ENCODE measurements around the gene BMPR2.
"Not testable (repeated sequence)": the region's sequence is repeated elsewhere in the genome, so short reads cannot be mapped to it uniquely, and the experiment has no call there.

The BMPR2 gene

DNA sequence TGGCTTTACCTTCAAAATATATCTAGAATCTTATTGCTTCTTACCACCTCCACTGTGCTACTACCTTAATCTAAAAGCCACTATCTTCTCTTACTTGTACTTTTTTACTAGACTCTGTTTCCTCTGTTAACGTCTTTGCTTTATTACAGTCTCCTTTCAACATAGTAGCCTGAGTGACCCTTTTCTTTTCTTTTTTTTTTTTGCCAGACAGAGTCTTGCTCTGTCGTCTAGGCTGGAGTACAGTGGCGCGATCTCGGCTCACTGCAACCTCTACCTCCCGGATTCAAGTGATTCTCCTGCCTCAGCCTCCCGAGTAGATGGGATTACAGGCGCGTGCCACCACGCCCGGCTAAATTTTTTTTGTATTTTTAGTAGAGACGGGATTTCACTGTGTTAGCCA lies 10.4 kb downstream of the BMPR2 start:
- DNase-seq: not testable (repeated sequence)

DNA sequence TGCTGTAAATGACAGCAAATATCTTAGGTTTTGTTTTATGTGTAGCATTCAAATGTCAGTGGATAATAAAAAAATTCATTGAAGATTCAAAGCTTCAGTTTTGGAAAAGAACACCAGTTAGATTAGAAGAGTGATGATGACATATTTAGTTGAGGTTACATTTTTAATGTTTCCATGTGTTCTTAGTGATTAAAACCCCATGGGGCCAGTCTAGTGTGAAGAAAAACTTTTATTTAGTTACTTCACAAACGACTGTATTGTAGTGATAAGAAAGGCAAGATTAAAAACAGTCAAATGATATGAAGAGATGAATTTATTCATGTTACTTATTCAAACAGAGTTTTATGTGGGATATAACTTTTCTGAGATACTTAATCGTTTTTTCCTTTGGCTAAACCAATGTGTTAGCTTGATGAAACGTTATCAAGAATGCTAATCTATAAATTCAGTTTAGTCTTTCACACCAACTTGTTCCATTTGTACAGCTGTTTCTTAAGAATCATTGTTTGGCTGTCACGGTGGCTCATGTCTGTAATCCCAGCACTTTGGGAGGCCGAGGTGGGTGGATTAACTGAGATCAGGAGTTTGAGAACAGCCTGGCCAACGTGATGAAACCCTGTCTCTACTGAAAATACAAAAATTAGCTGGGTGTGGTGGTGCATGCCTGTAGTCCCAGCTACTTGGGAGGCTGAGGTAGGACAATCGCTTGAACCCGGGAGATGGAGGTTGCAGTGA lies 11.6 kb downstream of the BMPR2 start:
- no peak for DNase-seq

DNA sequence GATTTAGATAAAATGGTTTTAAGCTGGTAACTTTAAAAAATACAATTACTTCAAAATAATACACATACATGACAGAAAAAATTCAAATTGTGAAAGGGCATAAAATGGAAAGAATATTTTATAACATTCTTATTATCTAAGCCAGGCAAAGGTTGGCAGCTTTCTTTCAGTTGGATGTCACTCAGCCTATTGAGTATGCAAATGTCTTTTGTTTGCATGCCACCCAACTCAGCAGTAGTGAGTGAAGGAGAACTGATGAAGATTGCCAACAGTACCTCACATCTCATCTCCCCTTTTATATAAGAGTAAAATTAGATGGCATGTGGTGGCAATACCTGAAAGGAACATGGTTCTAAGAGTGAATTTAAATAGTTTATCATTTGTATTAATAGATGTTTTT lies 24.8 kb downstream of the BMPR2 start:
- no peak for DNase-seq

GRCh38 chr2:202405798-202406197 lies 29.7 kb downstream of the BMPR2 start:
- DNase-seq: no peak

- DNase-seq: no peak
Observed at GRCh38 chr2:202406445-202406978, 30.4 kb downstream of the BMPR2 start.

GRCh38 chr2:202408546-202409140 lies 32.5 kb downstream of the BMPR2 start:
- DNase-seq: no peak

GRCh38 chr2:202410092-202410491 lies 34.0 kb downstream of the BMPR2 start:
- no peak for DNase-seq

DNA sequence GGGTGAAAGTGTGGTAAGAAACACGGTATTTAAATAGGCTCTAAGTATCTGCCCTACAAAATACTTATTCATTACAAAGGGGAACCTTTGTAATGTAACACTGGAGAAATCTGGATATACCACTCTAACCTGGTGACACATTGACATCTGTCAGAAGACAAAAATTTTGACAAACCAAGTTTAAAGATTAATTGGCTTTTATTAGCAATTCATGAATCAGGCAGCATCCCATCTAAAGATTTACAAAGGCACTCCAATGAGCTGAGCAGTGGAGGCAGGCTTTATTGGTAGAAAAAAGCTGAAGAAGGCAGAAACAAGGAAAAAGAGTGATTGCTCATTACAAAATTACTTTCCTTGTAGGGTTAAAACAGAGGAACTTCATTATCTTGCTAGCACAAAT lies 35.0 kb downstream of the BMPR2 start:
- no peak for DNase-seq

GRCh38 chr2:202418027-202418426 lies 41.9 kb downstream of the BMPR2 start:
- no peak for DNase-seq

DNA sequence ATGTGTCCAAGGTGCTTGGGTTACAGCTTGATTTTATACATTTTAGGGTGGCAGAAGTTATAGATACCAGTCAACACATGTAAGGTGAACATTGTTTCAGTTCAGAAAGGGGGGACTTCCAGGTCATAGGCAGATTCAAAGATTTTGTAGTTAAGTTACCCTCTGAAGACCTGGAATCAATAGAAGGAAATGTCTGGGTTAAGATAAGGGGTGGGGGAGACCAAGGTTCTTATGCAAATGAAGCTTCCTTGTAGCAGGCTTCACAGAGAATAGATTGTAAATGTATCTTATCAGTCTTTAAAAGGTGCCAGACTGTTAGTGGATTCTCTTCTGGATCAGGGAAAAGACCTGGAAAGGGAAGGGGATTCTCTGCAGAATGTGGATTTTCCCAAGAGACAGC lies 42.4 kb downstream of the BMPR2 start:
- no peak for DNase-seq

GRCh38 chr2:202423139-202423538 lies 47.0 kb downstream of the BMPR2 start:
- no peak for DNase-seq

- DNase-seq: no peak
Observed at GRCh38 chr2:202425036-202425435, 48.9 kb downstream of the BMPR2 start.

GRCh38 chr2:202426751-202427150 lies 50.6 kb downstream of the BMPR2 start:
- DNase-seq: no peak

DNA sequence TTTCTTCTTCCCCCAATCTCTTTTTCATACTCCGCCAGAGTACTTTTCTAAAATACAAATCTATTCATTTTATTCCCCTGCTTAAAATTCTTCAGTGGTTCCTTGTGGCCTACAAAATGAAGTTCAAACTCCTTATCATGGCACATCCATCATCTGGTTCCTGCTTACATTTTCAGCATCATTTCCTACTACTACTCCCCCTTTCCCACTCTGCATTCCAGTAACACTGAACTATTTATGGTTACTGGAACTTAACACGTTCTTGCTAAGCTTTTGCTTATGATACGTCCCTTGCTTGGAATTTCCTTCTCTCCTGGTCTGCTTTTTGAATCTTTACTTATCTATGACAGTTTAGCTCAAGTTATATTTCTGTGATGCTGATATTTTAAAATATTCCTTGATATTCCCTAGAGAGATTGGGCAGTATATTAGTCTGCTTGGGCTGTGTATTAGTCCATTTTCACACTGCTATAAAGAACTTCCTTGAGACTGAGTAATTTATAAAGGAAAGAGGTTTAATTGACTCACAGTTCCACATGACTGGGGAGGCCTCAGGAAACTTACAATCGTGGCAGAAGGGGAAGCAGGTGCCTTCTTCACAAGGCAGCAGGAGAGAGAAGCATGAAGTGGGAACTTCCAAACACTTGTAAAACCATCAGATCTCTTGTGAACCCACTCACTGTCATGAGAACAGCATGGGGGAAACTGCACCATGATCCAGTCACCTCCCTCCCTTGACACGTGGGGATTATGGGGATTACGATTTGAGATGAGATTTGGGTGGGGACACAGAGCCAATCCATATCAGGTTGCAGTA lies 53.2 kb downstream of the BMPR2 start:
- DNase-seq: no peak

- DNase-seq: no peak
Observed at GRCh38 chr2:202432776-202433175, 56.6 kb downstream of the BMPR2 start.

DNA sequence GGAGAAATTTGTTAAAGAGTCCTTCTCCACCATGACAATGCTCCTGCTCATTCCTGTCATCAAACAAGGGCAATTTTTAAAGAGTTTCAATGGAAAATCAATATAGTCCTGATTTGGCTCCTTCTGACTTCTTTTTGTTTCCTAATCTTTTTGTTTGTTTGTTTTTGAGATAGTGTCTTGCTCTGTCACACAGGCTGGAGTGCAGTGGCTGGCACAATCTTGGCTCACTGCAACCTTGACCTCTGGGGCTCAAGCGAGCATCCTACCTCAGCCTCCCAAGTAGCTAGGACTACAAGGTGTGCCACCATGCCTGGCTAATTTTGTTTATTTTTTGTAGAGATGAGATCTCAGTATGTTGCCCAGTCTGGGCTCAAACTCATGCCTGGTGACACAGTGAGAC lies 58.3 kb downstream of the BMPR2 start:
- no peak for DNase-seq

DNA sequence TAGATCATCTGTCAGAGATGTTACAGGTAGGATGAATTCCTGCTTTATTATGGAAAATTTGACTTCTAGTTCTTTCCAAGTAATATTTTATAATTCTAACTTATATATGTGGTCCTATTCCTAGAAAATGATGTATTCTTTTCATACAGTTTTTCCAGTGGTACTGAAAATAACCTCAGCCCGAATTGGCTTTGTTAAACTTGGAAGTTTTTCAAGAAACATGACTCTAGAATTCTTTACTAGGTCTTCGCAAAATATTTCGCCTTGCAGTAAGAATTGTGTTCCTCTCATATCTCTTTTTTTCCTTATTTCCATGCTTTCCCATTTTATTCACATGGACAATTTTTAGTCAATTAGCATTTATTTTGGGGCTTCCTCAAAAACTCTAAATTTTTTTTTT lies 60.5 kb downstream of the BMPR2 start:
- no peak for DNase-seq

GRCh38 chr2:202440117-202440516 lies 64.0 kb downstream of the BMPR2 start:
- not testable (repeated sequence) for DNase-seq

DNA sequence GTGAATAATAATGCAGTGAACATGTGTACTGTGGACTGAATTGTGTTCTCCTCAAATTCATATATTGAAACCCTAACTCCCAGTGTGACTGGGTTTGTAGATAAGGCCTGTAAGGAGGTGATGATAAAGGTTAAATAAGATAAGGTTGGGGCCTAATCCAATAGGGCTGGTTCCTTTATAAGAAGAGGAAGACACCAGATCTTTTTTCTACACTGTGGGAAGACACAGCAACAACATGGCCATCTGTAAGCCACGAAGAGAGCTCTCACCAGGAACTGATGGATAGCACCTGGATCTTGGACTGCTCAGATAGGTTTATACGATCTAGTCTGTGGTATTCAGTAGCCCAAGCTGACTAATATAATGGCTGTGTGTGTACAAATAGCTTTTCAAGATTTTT lies 66.8 kb downstream of the BMPR2 start:
- no peak for DNase-seq

DNA sequence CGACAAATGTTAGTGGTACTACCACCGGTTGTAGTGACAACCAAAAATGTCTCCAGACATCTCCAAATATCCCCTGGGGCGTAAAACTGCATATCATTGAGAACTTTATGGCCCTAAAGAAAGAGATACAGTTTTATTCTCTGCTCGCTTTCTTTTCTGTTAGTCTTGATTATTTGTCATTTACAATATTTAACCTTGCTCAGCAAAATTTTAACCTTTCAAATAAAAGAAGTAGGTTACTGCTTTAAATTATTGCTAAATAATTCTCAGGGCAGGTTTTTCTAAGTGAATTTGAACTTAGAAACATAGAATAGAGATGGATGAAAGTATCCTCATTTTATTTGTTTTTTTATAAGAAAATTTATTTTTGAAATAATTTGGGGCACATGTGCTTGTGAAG lies 67.9 kb downstream of the BMPR2 start:
- DNase-seq: no peak

DNA sequence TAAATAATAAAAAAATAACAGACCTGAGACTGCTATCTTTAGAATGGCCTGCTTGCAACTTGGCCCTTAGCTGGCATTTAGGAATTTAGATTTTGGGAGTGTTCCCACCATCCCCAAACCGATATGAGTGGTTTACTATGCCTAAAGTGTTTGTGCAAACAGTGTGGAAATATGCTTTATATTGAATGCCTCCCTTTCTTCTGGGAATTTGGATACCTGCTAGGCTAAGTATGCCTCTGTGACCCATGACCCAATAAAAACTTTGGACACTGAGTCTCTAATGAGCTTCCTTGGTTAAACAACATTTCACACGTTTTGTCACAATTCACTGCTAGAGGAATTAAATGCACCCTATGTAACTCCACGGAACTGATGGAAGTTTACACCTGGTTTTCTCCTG lies 73.2 kb downstream of the BMPR2 start:
- no peak for DNase-seq

GRCh38 chr2:202450785-202451184 lies 74.7 kb downstream of the BMPR2 start:
- no peak for DNase-seq

GRCh38 chr2:202452744-202453143 lies 76.6 kb downstream of the BMPR2 start:
- DNase-seq: no peak

DNA sequence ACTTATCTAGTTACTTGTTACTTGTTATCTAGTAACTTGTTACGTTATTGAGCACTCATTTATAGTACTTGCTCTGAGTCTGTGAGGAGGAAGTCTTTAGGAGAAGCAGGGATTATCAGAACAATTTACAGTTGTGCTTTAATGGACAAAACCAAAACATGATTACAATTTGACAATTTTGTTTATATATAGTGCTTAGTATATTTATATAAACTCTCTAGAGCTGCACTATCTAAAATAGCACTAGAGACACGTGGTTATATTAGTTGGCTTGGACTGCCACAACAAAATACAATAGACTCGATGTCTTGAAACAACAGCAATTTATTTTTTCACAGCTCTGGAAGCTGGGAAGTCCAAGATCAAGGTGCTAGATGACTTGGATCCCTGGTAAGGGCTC lies 78.4 kb downstream of the BMPR2 start:
- no peak for DNase-seq

Measured in stimulated activated CD4-positive, alpha-beta T cell treated with anti-CD3 and anti-CD28 coated beads, Interleukin-4, amount 100 ng/mL, for 4 hours (primary cell).